Measurements from ENCODE around the gene MAGEA12.
"Not testable (repeated sequence)": the region's sequence is repeated elsewhere in the genome, so short reads cannot be mapped to it uniquely, and the experiment has no call there.

Gene MAGEA12

DNA sequence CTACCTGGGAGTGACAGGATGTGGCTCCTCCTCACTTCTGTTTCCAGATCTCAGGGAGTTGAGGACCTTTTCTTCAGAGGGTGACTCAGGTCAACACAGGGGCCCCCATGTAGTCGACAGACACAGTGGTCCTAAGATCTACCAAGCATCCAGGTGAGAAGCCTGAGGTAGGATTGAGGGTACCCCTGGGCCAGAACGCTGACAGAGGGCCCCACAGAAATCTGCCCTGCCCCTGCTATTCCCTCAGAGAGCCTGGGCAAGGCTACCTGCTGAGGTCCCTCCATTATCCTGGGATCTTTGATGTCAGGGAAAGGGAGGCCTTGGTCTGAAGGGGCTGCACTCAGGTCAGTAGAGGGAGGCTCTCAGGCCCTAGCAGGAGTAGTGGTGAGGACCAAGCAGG, 1.5 kb downstream of the MAGEA12 start:
- no peak for TF ChIP-seq SUZ12 (IDR thresholded peaks at IDR 0.05)
- ChIA-PET CTCF (no interaction called here), POLR2A (no interaction called here)
- no peak for DNase-seq (ENCODE audit: extremely low spot score)

DNA sequence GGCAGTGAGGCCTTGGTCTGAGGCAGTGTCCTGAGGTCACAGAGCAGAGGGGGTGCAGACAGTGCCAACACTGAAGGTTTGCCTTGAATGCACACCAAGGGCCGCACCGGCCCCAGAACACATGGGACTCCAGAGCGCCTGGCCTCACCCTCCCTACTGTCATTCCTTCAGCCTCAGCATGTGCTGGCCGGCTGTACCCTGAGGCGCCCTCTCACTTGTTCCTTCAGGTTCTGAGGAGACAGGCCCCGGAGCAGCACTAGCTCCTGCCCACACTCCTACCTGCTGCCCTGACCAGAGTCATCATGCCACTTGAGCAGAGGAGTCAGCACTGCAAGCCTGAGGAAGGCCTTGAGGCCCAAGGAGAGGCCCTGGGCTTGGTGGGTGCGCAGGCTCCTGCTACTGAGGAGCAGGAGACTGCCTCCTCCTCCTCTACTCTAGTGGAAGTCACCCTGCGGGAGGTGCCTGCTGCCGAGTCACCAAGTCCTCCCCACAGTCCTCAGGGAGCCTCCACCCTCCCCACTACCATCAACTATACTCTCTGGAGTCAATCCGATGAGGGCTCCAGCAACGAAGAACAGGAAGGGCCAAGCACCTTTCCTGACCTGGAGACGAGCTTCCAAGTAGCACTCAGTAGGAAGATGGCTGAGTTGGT, 2.4 kb downstream of the MAGEA12 start:
- TF ChIP-seq HDGF (IDR thresholded peaks at IDR 0.05; ENCODE audit: borderline replicate concordance) (no peak), SUZ12 (IDR thresholded peaks at IDR 0.05) (no peak), LEF1 (IDR thresholded peaks at IDR 0.05; ENCODE audit: borderline replicate concordance) (no peak), ARNT (IDR thresholded peaks at IDR 0.05) (no peak)
- ChIA-PET POLR2A (no interaction called here), CTCF (no interaction called here)
- DNase-seq (ENCODE audit: extremely low spot score): no peak

DNA sequence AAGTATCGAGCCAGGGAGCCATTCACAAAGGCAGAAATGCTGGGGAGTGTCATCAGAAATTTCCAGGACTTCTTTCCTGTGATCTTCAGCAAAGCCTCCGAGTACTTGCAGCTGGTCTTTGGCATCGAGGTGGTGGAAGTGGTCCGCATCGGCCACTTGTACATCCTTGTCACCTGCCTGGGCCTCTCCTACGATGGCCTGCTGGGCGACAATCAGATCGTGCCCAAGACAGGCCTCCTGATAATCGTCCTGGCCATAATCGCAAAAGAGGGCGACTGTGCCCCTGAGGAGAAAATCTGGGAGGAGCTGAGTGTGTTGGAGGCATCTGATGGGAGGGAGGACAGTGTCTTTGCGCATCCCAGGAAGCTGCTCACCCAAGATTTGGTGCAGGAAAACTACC, 3.0 kb downstream of the MAGEA12 start:
- CTCF ChIA-PET; POLR2A ChIA-PET; DNase-seq (ENCODE audit: extremely low spot score): not testable (repeated sequence)

DNA sequence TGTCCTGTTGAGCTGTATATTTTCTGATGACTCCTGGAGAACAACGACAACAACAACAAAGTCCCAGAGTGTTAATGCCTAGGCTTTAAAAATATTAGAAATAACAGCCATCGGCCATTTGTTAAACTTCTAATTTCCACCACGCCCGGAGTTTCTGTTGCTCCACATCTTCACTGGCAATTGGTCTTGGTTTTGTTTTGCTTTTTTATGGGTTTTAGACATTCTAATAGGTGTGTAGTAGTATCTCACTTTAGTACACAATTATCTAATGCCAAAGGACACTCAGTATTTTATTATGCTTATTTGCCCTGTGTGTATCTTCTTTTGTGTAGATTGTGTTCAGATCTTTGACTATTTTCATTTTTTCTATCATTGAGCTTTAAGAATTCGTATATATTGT, 5.0 kb downstream of the MAGEA12 start:
- ChIA-PET CTCF (no interaction called here), POLR2A (no interaction called here)
- no peak for TF ChIP-seq L3MBTL2 (conservative IDR thresholded peaks at IDR 0.05)
- no peak for TF ChIP-seq FOXK2 (IDR thresholded peaks at IDR 0.05)
- no peak for TF ChIP-seq ARNT (IDR thresholded peaks at IDR 0.05)
- no peak for TF ChIP-seq FOXM1 (IDR thresholded peaks at IDR 0.05; ENCODE audit: borderline replicate concordance)
- TF ChIP-seq ELF4 (IDR thresholded peaks at IDR 0.05): no peak
- no peak for TF ChIP-seq ZNF384 (IDR thresholded peaks at IDR 0.05)
- TF ChIP-seq CTBP1 (IDR thresholded peaks at IDR 0.05; ENCODE audit: borderline replicate concordance): no peak
- TF ChIP-seq, protein P1, sequence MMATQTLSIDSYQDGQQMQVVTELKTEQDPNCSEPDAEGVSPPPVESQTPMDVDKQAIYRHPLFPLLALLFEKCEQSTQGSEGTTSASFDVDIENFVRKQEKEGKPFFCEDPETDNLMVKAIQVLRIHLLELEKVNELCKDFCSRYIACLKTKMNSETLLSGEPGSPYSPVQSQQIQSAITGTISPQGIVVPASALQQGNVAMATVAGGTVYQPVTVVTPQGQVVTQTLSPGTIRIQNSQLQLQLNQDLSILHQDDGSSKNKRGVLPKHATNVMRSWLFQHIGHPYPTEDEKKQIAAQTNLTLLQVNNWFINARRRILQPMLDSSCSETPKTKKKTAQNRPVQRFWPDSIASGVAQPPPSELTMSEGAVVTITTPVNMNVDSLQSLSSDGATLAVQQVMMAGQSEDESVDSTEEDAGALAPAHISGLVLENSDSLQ (IDR thresholded peaks at IDR 0.05): no peak
- no peak for TF ChIP-seq LEF1 (IDR thresholded peaks at IDR 0.05; ENCODE audit: borderline replicate concordance)
- DNase-seq (ENCODE audit: extremely low spot score): no peak

DNA sequence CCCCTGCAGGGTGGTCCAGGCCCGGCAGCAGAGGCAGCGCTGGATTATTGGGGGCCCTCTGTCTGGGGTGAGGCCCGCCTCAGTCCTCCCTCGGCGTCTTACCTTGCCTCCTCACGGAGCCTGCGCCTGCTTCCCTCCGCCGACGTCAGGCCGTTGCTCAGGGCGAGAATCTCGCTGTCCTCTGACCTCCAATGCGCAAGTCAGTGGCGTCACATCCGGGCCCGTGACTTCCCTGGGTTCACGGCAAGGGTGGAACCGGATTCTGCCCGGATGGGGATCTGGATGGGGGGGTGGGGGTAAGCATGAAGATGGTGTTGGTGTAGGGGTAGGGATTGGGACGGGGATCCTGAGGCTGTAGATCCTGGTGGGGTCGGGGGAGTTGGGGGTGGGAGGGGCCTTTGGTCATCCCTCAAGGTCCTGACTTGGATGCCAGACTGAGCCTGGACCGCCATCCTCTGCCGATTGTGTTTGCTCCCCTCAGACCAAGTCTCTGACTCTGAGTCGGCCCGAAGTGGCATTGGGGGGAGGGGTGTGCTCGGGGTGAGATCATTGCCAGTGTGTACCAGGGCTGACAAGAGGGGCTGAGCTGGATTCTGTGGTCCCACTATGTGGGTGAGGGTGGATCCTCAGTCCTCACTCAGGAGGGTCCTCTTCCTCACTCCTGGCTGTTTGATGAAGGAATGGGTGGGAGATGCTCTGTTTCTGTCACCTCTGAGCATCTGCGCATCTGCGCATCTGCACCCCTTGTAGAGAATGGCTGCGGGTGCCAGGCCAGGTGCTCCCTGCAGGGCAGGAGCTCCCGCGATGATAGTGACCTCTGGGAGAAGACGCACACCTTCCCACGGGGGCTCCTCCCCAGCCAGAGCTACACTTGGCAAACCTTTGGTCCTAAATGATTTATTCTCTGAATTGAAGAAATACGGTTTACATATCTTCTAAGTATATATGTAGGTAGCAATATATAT, 20.4 kb downstream of the MAGEA12 start, which contains the start of gene MAGEA2:
Gene MAGEA2, minus strand, starts transcription at position 157 of the 965 bp plus-strand sequence. CDS start 2,479 bp downstream, outside the sequence.
- POLR2A ChIA-PET; DNase-seq (ENCODE audit: extremely low spot score); CTCF ChIA-PET: not testable (repeated sequence)

DNA sequence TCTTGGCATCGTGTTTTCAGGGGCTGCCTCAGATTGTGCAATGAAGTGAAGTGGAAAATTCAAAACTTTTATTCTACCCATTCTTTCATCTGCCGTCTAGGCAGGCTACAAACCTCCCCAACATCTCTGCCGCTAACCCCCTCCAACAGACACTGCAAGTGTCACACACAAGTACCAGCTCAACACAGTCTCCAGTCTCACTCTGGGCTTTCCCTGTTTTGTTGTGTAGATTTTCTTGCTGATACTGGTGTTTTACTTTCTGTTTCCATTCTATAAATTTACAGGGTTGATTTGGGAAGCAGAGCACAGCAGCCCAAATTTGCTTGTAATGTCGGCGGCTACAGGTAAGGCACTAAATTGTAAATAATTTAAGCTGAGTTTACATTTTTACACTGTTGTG, 21.3 kb downstream of the MAGEA12 start:
- CTCF ChIA-PET; DNase-seq (ENCODE audit: extremely low spot score); POLR2A ChIA-PET: not testable (repeated sequence)

DNA sequence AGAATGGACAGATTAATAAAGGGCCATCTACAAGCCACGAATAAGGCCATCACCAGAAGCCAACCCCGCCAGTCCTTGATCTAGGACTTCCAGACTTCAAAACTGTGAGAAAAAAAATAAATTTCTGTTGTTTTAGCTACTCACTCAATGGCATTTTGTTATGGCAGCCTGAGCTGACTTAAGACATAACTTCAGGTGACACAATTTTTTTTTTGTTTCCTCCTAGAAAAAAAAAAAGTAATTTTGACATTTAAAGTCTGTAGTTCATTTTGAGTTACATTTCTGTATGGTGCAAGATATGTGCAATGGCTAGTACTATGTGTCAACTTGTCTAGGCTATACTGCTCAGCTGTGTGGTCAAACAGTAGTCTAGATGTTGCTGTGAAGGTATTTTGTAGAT, 25.4 kb downstream of the MAGEA12 start, which contains the start of gene CSAG3:
Gene CSAG3, plus strand, starts transcription at position 301 of the 400 bp plus-strand sequence.
- DNase-seq (ENCODE audit: extremely low spot score); CTCF ChIA-PET; POLR2A ChIA-PET: not testable (repeated sequence)

DNA sequence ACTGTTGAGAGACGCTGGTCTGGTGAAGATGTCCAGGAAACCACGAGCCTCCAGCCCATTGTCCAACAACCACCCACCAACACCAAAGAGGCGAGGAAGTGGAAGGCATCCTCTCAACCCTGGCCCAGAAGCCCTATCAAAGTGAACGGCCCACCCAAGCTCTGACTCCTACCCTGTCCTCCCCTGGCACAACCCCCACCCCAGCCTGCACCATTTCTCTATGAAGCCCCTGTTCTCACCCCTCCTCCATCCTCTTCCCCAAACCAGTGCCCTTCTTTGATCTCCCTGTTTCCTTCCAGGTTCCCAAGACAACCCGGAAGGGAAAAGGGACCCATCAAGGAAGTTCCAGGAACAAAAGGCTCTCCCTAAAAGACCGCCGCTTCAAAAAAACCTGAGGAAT, 26.0 kb downstream of the MAGEA12 start:
- DNase-seq (ENCODE audit: extremely low spot score); POLR2A ChIA-PET; CTCF ChIA-PET: not testable (repeated sequence)

DNA sequence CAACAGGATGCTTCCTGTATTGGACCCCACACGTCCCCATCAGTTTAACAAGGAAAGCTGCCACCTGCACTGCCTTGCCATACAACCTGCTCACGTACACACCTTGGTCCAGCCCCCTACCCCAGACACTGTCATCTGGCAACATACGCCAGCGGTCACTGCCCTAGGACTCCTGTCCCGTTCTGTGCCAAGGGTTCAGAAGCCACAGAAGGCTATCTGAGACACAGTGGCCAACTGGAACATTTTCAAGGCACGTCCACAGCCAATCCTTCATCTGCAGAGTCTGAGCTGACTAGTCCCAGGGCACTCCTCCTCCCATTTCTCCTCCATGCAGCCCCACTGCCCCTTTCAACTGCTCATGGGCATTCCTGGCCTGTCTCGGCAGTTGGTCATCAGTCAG, 28.0 kb downstream of the MAGEA12 start:
- DNase-seq (ENCODE audit: extremely low spot score); POLR2A ChIA-PET; CTCF ChIA-PET: not testable (repeated sequence)

DNA sequence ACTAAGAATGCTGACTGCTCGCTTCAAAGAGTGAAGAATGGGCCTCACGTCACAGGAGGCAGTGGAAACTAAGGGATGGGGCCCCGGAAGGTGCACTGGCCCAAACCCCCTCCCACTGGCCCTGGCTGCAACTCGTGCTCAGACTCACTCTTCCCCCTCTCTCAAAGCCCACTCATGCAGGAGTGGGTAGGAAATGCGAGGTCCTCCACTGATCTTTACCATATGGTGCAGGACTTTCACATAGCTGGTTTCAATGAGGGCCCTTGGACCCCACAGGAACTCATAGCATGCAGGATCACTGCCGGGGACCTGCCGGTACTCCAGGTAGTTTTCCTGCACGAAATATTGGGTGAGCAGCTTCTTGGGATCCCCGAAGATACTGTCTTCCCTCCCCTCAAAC, 33.0 kb downstream of the MAGEA12 start:
- DNase-seq (ENCODE audit: extremely low spot score); CTCF ChIA-PET; POLR2A ChIA-PET: not testable (repeated sequence)

DNA sequence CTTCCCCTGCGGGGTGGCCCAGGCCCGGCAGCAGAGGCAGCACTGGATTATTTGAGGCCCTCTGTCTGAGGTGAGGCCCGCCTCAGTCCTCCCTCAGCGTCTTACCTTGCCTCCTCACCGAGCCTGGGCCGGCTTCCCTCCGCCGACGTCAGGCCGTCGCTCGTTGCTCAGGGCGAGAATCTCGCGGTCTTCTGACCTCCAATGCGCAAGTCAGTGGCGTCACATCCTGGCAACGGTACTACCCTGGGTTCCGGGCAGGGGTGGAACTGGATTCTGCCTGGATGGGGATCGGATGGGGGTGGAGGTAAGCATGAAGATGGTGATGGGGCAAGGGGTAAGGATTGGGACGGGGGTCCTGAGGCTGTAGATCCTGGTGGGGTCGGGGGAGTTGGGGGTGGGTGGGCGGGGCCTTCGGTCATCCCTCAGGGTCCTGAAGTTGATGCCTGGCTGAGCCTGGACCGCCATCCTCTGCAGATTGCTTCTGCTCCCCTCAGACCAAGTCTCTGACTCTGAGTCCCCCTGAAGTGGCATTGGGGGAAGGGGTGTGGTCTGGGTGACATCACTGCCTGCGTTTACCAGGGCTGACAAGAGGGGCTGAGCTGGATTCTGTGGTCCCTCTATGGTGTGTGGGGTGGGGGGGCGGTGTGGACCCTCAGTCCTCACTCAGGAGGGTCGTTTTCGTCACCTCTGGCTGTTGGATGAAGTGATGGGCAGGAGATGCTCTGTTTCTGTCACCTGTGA, 36.2 kb downstream of the MAGEA12 start, which contains the start of gene MAGEA6:
Gene MAGEA6, minus strand, starts transcription at position 141 of the 741 bp plus-strand sequence. CDS start 2,039 bp downstream, outside the sequence.
- POLR2A ChIA-PET; DNase-seq (ENCODE audit: extremely low spot score); CTCF ChIA-PET: not testable (repeated sequence)

DNA sequence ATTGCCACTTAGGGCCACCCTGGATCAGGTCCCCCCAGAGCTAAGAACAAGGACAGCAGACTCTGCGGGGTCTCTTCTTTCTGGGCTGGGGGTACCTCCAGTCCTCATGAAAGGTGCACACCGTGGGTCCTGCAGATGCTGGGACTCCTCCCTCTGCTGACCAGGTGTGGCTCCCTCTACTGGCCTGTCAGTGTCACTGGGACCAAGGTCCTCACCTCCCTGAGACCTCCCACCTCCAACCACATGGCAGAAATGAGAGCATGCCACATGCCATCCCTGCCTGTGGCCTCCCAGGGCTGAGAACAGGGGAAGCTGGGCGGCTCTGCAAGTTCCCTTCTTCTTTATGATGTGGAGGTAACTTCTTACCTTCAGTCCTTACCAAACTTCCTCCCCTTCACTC, 53.5 kb downstream of the MAGEA12 start:
- DNase-seq (ENCODE audit: extremely low spot score); POLR2A ChIA-PET; CTCF ChIA-PET: not testable (repeated sequence)

All from HEK293T (cell line).